ENCODE measurements around the gene HDHD3.
"Not testable (repeated sequence)": the region's sequence is repeated elsewhere in the genome, so short reads cannot be mapped to it uniquely, and the experiment has no call there.

Gene HDHD3

GRCh38 chr9:113390192-113390960 lies 13.6 kb upstream of the HDHD3 start:
- no peak for DNase-seq (ENCODE audit: low read depth in 2 of 3, low spot score in 1 of 3)

- DNase-seq (ENCODE audit: low read depth in 2 of 3, low spot score in 1 of 3), result no peak
These were observed 12.7 kb upstream of the HDHD3 start for GRCh38 chr9:113389451-113389850.

DNA sequence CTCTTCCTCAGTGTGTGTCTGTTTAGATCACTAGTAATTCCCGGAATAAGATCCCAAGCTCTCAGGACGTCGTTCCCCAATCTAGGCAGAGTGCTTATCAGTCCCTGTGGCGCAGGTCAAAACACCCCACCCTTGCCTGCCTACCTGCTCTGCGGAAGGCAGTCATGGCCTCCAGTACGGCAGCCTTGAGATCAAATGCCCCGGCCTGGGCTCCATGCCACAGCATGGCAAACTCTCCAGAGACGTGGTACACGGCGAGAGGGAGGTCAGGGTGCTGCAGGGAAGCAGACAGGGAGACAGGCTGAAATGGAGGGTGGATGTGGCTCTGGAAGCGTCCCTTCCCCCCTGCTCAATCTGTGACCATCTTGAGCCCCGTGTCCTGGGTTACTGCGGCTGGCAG lies 12.0 kb upstream of the HDHD3 start:
- no peak for DNase-seq (ENCODE audit: low read depth in 2 of 3, low spot score in 1 of 3)

DNA sequence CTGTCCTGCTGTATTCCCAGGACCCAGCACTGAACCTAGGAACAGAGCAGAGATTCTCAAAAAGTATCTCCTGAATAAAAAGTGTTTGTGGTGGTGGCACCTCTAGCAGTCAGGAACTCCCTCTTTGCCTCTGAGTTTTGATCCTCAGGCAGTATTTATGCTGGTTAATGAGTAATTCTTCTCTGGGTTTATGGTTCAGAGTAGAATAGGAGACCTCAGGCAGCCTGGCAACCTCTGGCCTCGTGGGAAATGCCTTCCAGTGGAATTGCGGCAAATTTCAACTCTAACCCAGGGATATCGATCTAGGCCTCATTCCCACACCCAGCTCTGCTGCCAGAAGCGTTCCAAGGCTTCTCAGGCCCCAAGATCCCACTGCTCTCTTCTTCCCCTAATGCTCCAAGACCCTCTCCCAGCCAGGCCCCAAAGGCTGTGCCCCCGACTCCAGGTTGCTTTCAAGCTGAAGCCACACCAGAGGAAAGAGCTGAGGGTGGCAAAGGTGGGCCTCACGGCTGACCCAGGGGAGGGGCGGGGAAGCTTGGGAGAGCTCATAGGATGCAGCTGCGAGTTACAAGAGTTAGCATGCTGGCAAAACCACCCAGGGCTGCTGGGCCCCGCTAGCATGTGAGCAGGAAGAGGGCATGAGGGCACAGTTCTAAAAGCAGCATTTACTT lies 10.9 kb upstream of the HDHD3 start:
- DNase-seq (ENCODE audit: low read depth in 2 of 3, low spot score in 1 of 3), result no peak

- no peak for DNase-seq (ENCODE audit: low read depth in 2 of 3, low spot score in 1 of 3)
These were observed 10.0 kb upstream of the HDHD3 start for GRCh38 chr9:113386571-113387393.

- no peak for DNase-seq (ENCODE audit: low read depth in 2 of 3, low spot score in 1 of 3)
These were observed 5.2 kb upstream of the HDHD3 start for GRCh38 chr9:113381909-113382411.

DNA sequence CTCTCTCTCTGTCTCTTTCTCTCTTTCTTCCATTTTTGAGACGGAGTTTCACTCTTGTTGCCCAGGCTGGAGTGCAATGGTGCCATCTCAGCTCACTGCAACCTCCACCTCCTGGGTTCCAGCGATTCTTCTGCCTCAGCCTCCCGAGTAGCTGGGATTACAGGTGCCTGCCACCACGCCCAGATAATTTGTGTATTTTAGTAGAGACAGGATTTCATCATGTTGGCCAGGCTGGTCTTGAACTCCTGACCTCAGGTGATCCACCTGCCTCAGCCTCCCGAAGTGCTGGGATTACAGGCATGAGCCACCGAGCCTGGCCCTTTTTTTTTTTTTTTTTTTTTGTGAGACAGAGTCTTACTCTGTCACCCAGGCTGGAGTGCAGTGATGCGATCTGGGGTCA lies 4.7 kb upstream of the HDHD3 start:
- DNase-seq (ENCODE audit: low read depth in 2 of 3, low spot score in 1 of 3), result not testable (repeated sequence)

- no peak for DNase-seq (ENCODE audit: low read depth in 2 of 3, low spot score in 1 of 3)
These were observed 4.1 kb upstream of the HDHD3 start for GRCh38 chr9:113380869-113381378.

- not testable (repeated sequence) for DNase-seq (ENCODE audit: low read depth in 2 of 3, low spot score in 1 of 3)
These were observed 3.0 kb upstream of the HDHD3 start for GRCh38 chr9:113379829-113380210.

DNA sequence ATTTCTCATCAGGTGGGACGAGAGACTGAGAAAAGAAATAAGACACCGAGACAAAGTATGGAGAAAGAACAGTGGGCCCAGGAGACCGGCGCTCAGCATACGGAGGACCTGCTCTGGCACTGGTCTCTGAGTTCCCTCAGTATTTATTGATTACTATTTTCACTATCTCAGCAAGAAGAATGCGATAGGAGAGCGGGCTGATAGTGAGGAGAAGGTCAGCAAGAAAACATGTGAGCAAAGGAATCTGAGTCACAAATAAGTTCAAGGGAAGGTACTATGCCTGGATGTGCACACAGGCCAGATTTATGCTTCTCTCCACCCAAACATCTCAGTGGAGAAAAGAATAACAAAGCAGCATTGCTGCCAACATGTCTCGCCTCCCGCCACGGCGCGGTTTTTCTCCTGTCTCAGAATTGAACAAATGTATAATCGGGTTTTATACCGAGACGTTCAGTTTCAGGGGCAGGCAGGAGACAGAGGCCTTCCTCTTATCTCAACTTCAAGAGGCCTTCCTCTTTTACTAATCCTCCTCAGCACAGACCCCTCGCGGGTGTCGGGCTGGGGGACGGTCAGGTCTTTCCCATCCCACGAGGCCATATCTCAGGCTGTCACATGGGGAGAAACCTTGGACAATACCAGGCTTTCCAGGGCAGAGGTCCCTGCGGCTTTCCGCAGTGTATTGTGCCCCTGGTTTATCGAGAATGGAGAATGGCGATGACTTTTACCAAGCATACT lies 2.5 kb upstream of the HDHD3 start:
- DNase-seq (ENCODE audit: low read depth in 2 of 3, low spot score in 1 of 3), result not testable (repeated sequence)

GRCh38 chr9:113375057-113376023 lies 1.4 kb downstream of the HDHD3 start:
- DNase-seq (ENCODE audit: low read depth in 2 of 3, low spot score in 1 of 3), result no peak

GRCh38 chr9:113373676-113374392 lies 3.0 kb downstream of the HDHD3 start:
- no peak for DNase-seq (ENCODE audit: low read depth in 2 of 3, low spot score in 1 of 3)

GRCh38 chr9:113373256-113373655 lies 3.5 kb downstream of the HDHD3 start:
- no peak for DNase-seq (ENCODE audit: low read depth in 2 of 3, low spot score in 1 of 3)

- no peak for DNase-seq (ENCODE audit: low read depth in 2 of 3, low spot score in 1 of 3)
These were observed 4.7 kb downstream of the HDHD3 start for GRCh38 chr9:113372059-113372458.

DNA sequence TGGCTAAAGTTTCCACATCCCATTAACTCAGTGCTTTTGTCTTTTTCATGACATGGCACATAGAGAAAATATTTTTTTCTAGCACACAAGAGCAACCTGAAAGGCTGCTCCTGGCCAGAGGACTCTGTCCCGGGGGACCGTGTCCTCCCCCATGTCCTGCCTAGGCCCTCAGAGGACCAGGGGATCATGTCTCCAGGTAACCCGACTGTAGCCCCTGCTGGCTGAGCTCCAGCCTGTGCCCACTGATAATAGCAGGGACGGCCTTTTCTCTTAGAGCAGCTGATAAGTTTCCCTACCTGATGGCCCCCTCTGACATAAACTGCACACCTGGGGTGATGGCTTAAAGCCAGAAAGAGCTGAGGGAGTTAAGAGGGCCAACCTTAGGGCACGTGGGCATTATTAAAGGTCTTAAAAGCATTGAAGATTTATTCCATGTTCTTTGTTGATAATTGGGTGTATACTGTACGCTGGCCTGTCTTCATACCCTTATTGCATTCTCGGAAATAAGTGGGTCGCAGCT lies 5.9 kb downstream of the HDHD3 start:
- no peak for DNase-seq (ENCODE audit: low read depth in 2 of 3, low spot score in 1 of 3)

- no peak for DNase-seq (ENCODE audit: low read depth in 2 of 3, low spot score in 1 of 3)
These were observed 7.0 kb downstream of the HDHD3 start for GRCh38 chr9:113369855-113370140.

- DNase-seq (ENCODE audit: low read depth in 2 of 3, low spot score in 1 of 3), result no peak
These were observed 7.6 kb downstream of the HDHD3 start for GRCh38 chr9:113368982-113369854.

DNA sequence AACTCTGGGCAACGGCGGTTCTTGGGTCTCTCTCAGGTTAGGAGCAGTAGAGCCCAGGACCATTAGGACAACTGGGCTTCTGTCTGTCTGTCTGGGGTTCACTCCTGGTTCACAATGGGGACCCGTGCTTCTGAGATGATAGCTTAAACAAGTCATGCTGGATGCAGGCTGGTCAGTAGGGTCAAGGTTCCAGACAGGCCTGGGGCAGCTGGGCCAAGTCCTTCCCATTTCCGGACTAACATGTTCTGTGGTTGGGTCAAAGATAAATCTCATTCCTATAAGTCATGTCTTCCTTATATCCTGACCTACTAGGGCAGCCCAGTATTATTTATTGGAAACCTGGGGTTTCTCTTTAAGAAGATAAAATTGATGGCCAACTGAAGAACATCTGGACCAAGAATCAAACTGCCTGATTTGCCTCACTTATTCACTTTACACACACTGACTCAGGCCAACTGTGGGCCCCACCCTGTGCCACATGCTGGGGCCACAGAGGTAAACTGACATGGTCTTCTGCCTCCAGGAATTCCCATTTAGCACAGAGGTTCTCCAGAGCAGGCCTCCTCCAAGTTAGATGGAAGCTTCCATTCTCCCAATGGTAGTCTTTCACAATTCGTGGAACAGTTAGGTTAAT lies 8.3 kb downstream of the HDHD3 start:
- no peak for DNase-seq (ENCODE audit: low read depth in 2 of 3, low spot score in 1 of 3)

All from stimulated activated CD4-positive, alpha-beta T cell treated with anti-CD3 and anti-CD28 coated beads, Interleukin-12 subunit alpha, Interleukin-12 subunit beta, amount 100 ng/mL, for 48 hours (primary cell).